ENCODE results near the gene TMEM30A.

The TMEM30A gene

DNA sequence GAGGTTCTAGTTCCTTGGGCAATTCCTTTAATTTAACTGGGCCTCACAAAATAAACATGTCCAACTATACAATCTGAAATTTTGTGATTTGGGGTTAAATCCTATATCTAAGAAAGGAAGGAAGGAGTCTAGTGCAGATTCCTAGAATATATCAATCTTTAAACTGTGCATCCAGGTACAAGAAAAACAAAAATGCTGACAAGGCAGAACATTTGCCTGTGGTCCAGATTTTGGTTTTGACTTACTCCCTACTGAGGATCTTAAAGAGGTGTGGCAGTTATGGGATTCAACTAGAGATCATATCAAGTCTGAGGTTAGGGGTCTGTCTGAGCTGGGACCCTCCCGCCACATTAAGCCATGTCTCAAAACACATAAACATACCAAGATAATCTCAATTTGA is 23.3 kb downstream of the TMEM30A start:
- DNase-seq = no peak

DNA sequence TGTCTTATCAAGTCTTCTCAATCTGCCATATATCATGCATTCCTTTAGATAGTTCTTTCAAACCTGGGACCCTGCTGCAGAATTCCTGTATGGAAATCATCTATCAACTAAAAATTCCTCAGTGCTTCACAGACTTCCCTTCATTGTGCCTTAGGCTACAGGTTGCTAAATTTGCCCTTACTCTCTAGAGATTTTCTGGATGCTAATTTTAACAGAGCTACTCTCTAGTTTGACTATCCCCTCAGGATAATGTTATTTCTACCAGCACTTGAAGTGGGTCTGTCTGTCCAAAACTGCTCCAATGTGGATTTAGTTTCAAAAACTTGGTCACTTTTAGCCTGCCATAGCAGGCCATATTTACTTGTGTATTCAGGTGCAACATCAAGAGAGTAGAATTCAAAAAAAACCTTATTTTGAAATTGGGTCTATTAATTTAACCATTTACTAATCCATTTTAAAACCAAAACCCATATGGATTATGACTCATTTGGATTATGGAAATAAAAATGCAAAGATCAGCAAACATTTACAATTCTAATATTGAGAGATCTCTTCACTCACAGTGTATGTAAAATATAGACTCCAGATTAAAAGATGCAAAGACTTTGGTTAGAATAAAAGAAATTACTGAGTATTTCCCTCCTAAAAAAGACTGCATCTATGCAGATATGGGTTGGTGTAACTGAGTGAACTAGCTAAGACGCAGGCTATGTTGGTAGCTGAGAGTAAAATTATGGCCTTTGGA is 27.1 kb downstream of the TMEM30A start:
- DNase-seq = no peak

- no peak for DNase-seq
Measured at GRCh38 chr6:75250552-75250951, 34.0 kb downstream of the TMEM30A start.

DNA sequence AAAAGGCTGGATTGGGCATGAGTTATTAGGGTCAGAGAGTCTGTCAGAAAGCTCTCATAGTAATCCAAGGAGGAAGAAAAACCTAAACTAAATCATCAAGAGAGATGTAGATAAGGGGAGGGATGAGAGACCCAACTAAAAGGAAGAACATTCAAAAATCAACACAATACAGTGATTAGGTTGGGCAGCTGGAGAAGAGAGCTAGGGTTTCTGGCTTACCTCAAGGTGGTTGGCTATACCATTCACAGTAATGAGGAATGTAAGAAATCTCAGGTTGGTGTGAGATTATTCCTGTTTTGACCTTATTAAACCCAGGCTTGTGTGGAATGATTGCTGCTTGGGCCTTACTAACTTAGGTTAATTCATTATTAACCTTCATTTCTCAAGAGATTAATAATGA is 34.8 kb downstream of the TMEM30A start:
- no peak for DNase-seq

- no peak for DNase-seq
Measured at GRCh38 chr6:75246386-75246785, 38.2 kb downstream of the TMEM30A start.

DNA sequence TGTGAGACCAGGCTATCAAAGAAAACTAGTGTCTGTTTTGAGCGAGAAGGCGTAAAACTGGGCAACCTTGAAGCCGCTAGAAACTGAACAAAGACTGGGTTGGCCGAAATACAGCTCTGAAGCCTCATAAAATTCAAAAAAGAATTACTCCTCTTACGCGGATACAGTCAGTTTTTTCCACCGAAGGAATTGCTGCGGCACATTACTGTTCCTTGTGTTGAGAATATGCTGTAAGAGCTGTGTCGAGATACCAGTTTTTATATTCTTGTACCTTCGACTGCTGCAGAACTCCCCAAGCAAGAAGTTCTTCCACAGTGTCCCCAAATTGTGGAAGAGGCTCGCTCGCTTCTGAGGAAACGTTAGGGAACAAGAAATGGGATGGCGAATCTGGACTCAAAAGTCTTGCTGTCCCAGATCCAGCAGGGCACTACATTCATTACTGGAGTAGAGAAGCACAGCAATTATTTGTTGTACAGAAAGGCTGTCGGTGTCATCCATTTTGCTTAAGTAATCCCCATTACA is 40.5 kb downstream of the TMEM30A start:
- peak; percentile 18 to 26 for DNase-seq

DNA sequence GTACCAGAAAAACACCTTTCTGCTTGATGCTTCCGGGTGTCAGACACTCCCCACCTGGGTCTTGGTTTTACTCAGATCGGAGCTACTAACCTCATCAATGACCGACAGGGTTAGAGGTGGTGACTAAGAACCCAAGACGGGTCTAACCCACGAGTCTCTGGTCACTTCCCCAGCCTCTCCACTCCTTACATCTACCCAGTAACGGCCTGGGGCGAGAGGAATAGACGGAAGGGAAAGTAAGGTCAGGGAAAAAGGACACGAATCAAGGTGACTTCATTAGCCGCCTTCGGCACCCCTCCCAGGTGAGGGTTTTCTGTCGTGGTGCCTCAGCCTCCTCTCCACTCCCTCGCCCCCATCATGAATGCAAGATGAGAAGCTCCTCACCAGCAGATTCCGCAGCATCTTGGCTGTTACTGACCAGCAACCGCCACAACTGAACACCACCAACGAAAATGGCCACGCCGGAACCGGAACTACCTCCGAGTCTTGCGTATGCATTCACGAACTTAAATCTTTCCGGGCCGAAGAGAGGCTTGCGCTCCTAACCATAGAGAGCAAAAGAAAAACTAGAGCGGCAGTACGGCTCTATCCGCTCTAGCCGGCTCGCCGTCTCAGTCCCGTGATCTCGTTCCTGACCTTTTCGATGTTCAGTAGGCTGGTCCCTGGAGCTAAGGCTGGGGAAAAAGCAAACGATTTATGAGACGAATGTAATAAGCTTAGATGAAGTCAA is 41.1 kb downstream of the TMEM30A start, which contains the start of gene COX7A2:
Gene COX7A2 (minus strand): TSS at position 469 of the 730 bp plus-strand sequence. CDS start 67 bp downstream, at position 402.
- peak; percentile 86 to 87 for DNase-seq

- no peak for DNase-seq
Measured at GRCh38 chr6:75236630-75237029, 48.0 kb downstream of the TMEM30A start.

- no peak for DNase-seq
Measured at GRCh38 chr6:75235271-75235670, 49.3 kb downstream of the TMEM30A start.

DNA sequence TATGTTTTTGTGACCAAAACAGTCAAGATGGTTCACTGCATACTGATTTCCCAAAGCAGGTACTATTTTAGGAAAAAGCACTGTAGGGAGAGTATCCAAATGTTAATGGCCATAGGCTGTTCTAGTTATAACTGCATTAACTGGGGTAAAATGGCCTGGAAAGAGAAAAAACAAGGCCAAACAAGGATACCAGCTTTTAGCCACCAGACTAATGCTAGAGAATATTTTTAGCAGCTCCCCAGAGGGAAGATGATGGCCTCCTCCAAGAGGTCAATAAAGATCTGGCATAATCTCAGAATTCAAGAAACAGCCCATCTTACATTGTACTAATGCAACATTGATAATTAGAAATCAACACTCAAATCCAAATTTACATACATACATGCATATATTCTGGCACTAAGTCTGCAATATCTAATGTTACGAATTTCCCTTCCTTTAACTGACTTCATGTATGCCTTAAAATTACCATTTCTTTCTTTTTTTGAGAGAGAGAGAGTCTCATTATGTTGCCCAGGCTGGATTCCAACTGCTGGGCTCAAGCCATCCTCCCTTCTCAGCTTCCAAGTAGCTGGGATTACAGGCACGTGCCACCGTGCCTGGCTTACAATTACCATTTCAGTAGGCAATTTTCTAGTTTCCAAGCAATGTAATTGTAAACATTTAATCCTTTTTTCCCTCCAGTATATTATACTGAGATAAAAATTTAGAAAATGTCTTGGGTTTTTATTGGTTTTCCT is 50.3 kb downstream of the TMEM30A start:
- no peak for DNase-seq

- DNase-seq = no peak
Measured at GRCh38 chr6:75233092-75233615, 51.4 kb downstream of the TMEM30A start.

GRCh38 chr6:75230484-75231325 is 53.9 kb downstream of the TMEM30A start:
- DNase-seq = no peak

DNA sequence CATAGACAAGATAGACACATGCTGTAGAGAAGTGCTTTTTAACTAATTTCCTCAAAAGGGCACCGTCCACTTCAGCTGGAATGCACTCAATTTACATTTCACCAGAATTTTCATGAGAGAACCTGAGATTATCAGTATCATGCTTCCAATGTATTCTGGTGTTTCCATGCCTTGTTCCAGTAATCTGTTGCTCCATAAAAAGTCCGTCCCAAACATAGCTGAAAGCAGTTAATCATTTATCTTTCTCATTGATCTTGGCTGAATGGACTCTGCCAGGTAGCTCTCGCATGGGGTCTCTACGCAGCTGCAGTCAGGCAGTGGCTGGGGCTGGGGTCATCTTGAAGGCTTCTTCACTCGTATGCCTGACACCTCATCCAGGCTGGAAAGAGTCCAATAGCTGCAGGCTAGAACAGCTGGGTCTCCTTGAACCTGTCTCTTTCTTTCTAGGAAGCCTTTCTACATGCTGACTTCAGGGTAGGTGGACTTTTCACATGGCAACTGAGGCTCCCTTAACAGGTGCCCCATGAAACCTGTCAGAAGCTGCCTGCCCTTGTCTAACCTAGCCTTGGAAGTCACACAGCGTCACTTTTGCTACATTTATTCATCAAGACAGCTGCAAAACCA is 60.2 kb downstream of the TMEM30A start:
- no peak for DNase-seq

GRCh38 chr6:75223428-75223827 is 61.2 kb downstream of the TMEM30A start:
- no peak for DNase-seq

- no peak for DNase-seq
Measured at GRCh38 chr6:75222261-75222660, 62.3 kb downstream of the TMEM30A start.

- no peak for DNase-seq
Measured at GRCh38 chr6:75221116-75221515, 63.5 kb downstream of the TMEM30A start.

- DNase-seq = no peak
Measured at GRCh38 chr6:75220357-75220756, 64.2 kb downstream of the TMEM30A start.

GRCh38 chr6:75219263-75219662 is 65.3 kb downstream of the TMEM30A start:
- DNase-seq = no peak

- no peak for DNase-seq
Measured at GRCh38 chr6:75217193-75217592, 67.4 kb downstream of the TMEM30A start.

GRCh38 chr6:75215291-75215690 is 69.3 kb downstream of the TMEM30A start:
- DNase-seq = no peak

DNA sequence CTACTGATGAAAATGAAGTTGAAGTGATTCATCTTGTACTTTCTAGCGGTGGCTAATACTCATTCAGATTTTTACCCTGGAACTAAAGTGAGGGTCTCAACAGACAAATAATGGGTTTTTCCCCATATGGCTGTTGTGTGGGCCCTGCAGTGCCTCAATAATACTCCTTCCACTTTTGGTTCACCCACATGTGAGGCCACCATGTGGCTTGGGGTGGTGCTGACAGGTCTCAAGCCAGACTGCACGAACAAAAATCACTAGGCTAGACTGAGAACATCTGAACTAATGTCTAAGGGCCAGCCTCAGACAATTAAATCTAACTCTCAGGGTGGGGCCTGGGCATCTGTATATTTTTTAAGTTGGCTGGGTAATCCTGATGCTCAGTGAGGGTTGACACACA is 70.9 kb downstream of the TMEM30A start:
- DNase-seq = no peak

GRCh38 chr6:75213112-75213511 is 71.5 kb downstream of the TMEM30A start:
- no peak for DNase-seq

Measured in activated T-cell treated with anti-CD3 and anti-CD28 coated beads, Interleukin-2, amount 50 U/mL, for 48 hours (primary cell).